Mesendoderm (in vitro differentiated cells): ENCODE measurements around the gene FH. TPM values are rescaled to one million over a fixed set of nuclear protein-coding genes. Genes with fewer than 3 reads are reported as not detected.

ENCODE experiments used
- DNase-seq: peaks from one replicate; pipeline ENCODE4 v3.0.0; 2013
- H2AK5ac ChIP-seq: 2 replicates; pipeline ENCODE4 v1.6.1; 2013; ENCODE audit warnings: low read length, inconsistent platforms
- H2BK120ac ChIP-seq: 2 replicates; pipeline ENCODE4 v1.6.1; 2013; ENCODE audit warnings: low read depth, mild to moderate bottlenecking, low read length, moderate library complexity, mixed read lengths
- H2BK15ac ChIP-seq: replicated peaks from 2 replicates; pipeline ENCODE4 v1.6.1; 2013; ENCODE audit warnings: low read depth, mild to moderate bottlenecking, moderate library complexity
- H2BK5ac ChIP-seq: 2 replicates; pipeline ENCODE4 v1.6.1; 2013; ENCODE audit warnings: low read length, inconsistent platforms
- H3K18ac ChIP-seq: 2 replicates; pipeline ENCODE4 v1.6.1; 2013; ENCODE audit warnings: mild to moderate bottlenecking, low read length, mixed read lengths
- H3K23ac ChIP-seq: one replicate; pipeline ENCODE4 v1.6.1; 2013; ENCODE audit warnings: low read length
- H3K27ac ChIP-seq: 2 replicates; pipeline ENCODE4 v1.5.1; 2013; ENCODE audit warnings: low read depth, mild to moderate bottlenecking, inconsistent platforms, low read length, moderate library complexity
- H3K27me3 ChIP-seq: 2 replicates; pipeline ENCODE4 v1.6.1; 2013; ENCODE audit warnings: low read length, control low read depth, mild to moderate bottlenecking, inconsistent platforms; ENCODE audit not compliant: insufficient read depth, poor library complexity
- H3K36me3 ChIP-seq: 2 replicates; pipeline ENCODE4 v1.6.1; 2013; ENCODE audit warnings: low read length, inconsistent platforms; ENCODE audit not compliant: control insufficient read depth, insufficient read depth
- H3K4ac ChIP-seq: one replicate; pipeline ENCODE4 v1.6.1; 2013; ENCODE audit warnings: low read depth, mild to moderate bottlenecking, low read length, moderate library complexity
- H3K4me1 ChIP-seq: 2 replicates; pipeline ENCODE4 v1.6.1; 2013; ENCODE audit warnings: low read depth, low read length, inconsistent platforms; ENCODE audit not compliant: control insufficient read depth
- H3K4me2 ChIP-seq: 2 replicates; pipeline ENCODE4 v1.6.1; 2013; ENCODE audit warnings: low read length
- H3K4me3 ChIP-seq: 2 replicates; pipeline ENCODE4 v1.5.1; 2013; ENCODE audit warnings: mild to moderate bottlenecking, low read length
- H3K56ac ChIP-seq: one replicate; pipeline ENCODE4 v1.6.1; 2013; ENCODE audit warnings: low read length
- H3K79me1 ChIP-seq: 2 replicates; pipeline ENCODE4 v1.6.1; 2013; ENCODE audit warnings: low read length, inconsistent platforms
- H3K79me2 ChIP-seq: 2 replicates; pipeline ENCODE4 v1.6.1; 2013; ENCODE audit warnings: mild to moderate bottlenecking, low read length; ENCODE audit not compliant: control insufficient read depth, insufficient read depth
- H3K9ac ChIP-seq: 2 replicates; pipeline ENCODE4 v1.6.1; 2013; ENCODE audit warnings: low read length, inconsistent platforms
- H4K5ac ChIP-seq: one replicate; pipeline ENCODE4 v1.6.1; 2013; ENCODE audit warnings: low read length
- H4K8ac ChIP-seq: one replicate; pipeline ENCODE4 v1.6.1; 2013; ENCODE audit warnings: low read depth, mild to moderate bottlenecking, control low read depth, low read length, moderate library complexity
- WGBS: extraction: QIAGEN DNeasy Blood & Tissue Kit; methylation state at CpG from one replicate; pipeline ENCODE4 v1.1.7; 2013; ENCODE audit warnings: low lambda C conversion rate, missing lambda C conversion rate; ENCODE audit not compliant: insufficient coverage; ENCODE audit errors: extremely low coverage; 5-methylcytosine and 5-hydroxymethylcytosine counted together
- polyA plus RNA-seq, 2 experiments: library from polyadenylated mRNA; stranded (reverse); fragments of 200-250 nt; gene quantifications; one replicate each; pipeline ENCODE4 v1.2.3, GENCODE V29; 2013

The FH gene
- polyA plus RNA-seq (2013, experiment 1 of 2) = 57.3 TPM
- 57.0 TPM for polyA plus RNA-seq (2013, experiment 2 of 2)

DNA sequence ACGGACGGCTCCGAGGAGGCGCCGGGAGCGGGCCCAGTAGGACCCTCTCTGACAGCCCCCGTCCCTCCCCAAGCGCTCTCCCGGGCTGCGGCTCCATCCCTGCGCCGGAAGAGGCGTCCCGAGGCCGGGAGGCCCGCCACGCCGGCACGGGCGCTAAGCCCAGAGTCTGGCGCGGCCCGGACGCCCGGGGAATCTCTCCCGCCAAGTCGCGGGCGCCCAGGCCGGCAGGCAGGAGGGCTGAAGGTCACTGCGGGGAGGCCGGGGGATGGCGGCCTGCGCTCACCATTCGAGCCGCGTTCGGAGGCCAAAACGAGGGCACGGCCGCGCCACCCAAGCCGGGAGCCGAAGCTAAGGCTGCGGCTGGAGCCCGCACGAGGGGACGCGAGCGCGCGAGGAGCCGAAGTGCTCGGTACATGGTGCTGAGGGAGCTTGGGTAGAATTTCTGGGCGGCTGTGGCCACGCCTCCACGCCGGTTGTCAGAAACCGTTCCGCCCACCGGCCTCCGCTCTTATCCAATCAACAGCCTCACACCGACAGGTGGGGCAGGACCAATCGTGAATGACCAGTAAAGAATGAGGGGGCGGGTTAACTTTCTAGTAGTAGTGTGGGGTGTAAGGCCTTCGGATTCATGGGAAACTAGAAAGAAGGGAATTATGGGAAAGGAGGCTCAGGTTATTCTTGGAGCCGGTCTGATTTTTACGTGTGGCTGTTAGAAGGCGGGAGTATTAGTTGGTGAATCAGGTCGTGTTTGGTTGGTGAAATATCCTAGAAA is at the start of gene FH:
TSS of gene FH (minus strand) at position 448 of the 772 bp plus-strand sequence. CDS start at position 415, 33 bp downstream.
- H3K18ac ChIP-seq = peak within 1 kb of the TSS; percentile 40
- H3K4me3 ChIP-seq = peak within 1 kb of the TSS; percentile 86
- no peak within 1 kb of the TSS for H2BK15ac ChIP-seq
- peak; percentile 99 for DNase-seq
- no peak within 1 kb of the TSS for H2AK5ac ChIP-seq
- H3K27ac ChIP-seq = peak within 1 kb of the TSS; percentile 85
- H3K56ac ChIP-seq = peak within 1 kb of the TSS; percentile 98
- no peak within 1 kb of the TSS for H3K23ac ChIP-seq
- H2BK5ac ChIP-seq = no peak within 1 kb of the TSS
- no peaks in the 10 kb centered on the region for H3K27me3 ChIP-seq
- no peak within 1 kb of the TSS for H4K8ac ChIP-seq
- H4K5ac ChIP-seq = no peak within 1 kb of the TSS
- no peaks in the 10 kb centered on the region for H3K4me1 ChIP-seq
- no peaks in the 10 kb centered on the region for H3K36me3 ChIP-seq
- peaks cover 9% of the 10 kb centered on the region for H3K79me2 ChIP-seq
- H3K4me2 ChIP-seq = peak within 1 kb of the TSS; percentile 88
- peaks cover 2% of the 10 kb centered on the region for H3K79me1 ChIP-seq
- H2BK120ac ChIP-seq = no peak within 1 kb of the TSS
- no CpG with 5 or more reads among the region's 70 CpGs for WGBS
- H3K9ac ChIP-seq = peak within 1 kb of the TSS; percentile 88
- no peak within 1 kb of the TSS for H3K4ac ChIP-seq

DNA sequence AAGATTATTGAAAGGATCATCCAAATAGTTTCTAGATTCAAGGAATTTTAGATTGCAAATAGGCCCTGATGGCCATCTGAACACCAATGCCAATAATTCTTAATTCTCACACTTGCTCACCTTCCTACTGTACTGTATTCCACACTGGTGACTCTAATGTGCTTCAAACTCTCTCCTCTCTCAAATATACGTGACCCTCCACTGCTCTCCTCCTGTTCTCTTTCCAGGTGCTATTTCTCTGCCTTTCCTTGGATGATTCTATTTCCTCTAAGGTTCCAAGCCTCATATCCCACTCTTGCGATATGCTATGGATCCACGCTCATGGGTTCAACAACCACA is 41.3 kb upstream of the FH start:
- Histone ChIP-seq H2BK15ac (no peak overlapping the region), H3K18ac (no peak overlapping the region), H3K79me1 (no peaks in the 10 kb centered on the region), H2BK120ac (no peak overlapping the region), H3K4me3 (no peak overlapping the region), H2BK5ac (no peak overlapping the region), H3K4me2 (no peak overlapping the region), H3K79me2 (no peaks in the 10 kb centered on the region), H2AK5ac (no peak overlapping the region), H3K36me3 (no peaks in the 10 kb centered on the region), H3K27me3 (no peaks in the 10 kb centered on the region), H3K9ac (no peak overlapping the region), H3K56ac (no peak overlapping the region), H3K27ac (no peak overlapping the region), H3K4ac (no peak overlapping the region), H4K5ac (no peak overlapping the region), H3K4me1 (no peaks in the 10 kb centered on the region), H3K23ac (no peak overlapping the region), H4K8ac (no peak overlapping the region)
- WGBS = no CpG with 5 or more reads among the region's 3 CpGs
- no peak for DNase-seq

DNA sequence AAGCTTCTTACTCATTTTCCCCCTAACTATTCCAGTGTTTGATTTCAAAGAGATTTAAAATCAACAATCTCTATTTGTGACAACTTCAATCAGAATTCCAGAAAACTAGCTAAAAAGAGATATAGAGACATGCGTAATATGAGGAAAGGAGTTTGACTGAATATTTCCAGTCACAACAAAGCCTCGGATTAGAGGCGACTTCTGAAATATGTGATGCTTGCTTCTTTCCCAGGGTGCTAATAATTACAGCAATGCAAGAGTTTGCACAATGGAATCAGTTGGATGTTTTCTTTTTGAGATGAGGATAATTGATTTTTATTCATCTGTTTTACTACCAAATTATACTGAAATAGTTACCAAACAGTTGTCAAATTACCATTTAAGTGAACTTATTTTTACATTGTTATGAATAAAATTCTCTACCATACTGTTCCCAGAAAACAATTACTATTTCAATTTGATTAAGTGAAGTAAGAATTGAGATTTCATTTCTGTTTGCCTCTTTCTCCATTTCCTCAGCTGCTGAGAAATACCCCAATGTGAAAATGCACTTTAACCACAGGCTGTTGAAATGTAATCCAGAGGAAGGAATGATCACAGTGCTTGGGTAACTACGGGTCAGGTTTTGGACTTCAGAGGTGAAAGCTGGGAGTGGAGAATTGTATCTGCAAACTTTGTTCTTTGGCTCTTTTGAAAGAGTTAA is 40.7 kb upstream of the FH start:
- Histone ChIP-seq H2AK5ac (no peak overlapping the region), H3K27me3 (no peaks in the 10 kb centered on the region), H3K9ac (no peak overlapping the region), H3K4me2 (no peak overlapping the region), H3K27ac (no peak overlapping the region), H3K36me3 (no peaks in the 10 kb centered on the region), H3K56ac (no peak overlapping the region), H3K4ac (no peak overlapping the region), H2BK120ac (no peak overlapping the region), H3K4me1 (no peaks in the 10 kb centered on the region), H2BK15ac (no peak overlapping the region), H4K5ac (no peak overlapping the region), H3K18ac (no peak overlapping the region), H3K23ac (no peak overlapping the region), H3K4me3 (no peak overlapping the region), H2BK5ac (no peak overlapping the region), H3K79me2 (no peaks in the 10 kb centered on the region), H3K79me1 (no peaks in the 10 kb centered on the region), H4K8ac (no peak overlapping the region)
- WGBS = no CpG with 5 or more reads among the region's 4 CpGs
- no peak for DNase-seq

DNA sequence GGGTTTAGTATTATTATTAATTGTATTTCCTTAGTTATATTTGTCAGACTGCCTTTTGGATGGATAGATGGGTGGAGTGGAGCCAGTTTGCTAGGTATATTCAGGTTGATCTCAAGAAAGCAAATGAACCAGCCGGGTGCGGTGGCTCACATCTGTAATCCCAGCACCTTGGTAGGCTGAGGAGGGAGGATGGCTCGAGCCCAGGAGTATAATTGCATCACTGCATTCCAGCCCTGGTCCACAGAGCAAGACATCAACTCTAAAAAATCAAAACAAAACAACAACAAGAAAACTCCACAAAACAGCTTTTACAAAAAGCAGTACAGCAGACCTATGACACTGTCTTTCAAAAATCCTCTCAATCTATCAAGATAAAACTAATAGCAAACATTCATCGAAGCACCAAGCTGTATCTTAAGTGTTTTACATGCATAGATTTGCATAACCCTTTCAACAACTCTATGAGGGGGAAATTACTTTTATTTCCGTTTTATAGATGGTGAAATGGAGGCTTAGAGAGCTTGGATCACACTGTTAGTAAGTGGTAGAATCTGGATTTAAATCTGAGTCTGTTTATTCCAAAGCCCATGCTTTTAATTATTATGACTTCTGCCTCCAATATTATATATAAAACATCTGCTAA is 38.1 kb upstream of the FH start:
- Histone ChIP-seq H3K4ac (no peak overlapping the region), H2BK15ac (no peak overlapping the region), H2AK5ac (no peak overlapping the region), H3K27ac (no peak overlapping the region), H2BK120ac (no peak overlapping the region), H3K79me1 (no peaks in the 10 kb centered on the region), H3K4me1 (no peaks in the 10 kb centered on the region), H3K36me3 (no peaks in the 10 kb centered on the region), H3K4me2 (no peak overlapping the region), H3K23ac (no peak overlapping the region), H3K27me3 (no peaks in the 10 kb centered on the region), H4K5ac (no peak overlapping the region), H3K56ac (no peak overlapping the region), H2BK5ac (no peak overlapping the region), H3K79me2 (no peaks in the 10 kb centered on the region), H4K8ac (no peak overlapping the region), H3K4me3 (no peak overlapping the region), H3K9ac (no peak overlapping the region), H3K18ac (no peak overlapping the region)
- DNase-seq = no peak
- no CpG with 5 or more reads among the region's 5 CpGs for WGBS

DNA sequence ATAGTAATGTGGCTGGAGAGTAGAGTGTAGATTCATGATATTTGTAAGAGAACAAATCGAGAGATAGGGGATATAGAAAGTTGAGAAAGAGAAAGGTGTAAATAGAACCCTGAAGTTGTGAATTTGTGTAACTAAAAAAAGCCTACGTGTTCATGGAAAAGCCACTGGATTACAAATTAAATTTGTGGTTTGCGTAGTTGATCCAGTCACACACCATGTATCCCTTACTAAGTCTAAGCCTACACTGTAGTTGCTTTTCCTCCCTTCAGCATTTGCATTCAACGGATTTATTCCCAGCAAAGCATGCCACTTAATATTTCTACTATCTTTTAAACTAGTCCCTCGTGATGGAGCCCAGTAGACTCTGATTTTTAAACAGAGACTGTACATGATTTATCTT is 37.5 kb upstream of the FH start:
- Histone ChIP-seq H3K36me3 (no peaks in the 10 kb centered on the region), H4K8ac (no peak overlapping the region), H3K4me1 (no peaks in the 10 kb centered on the region), H4K5ac (no peak overlapping the region), H3K4me3 (no peak overlapping the region), H2BK5ac (no peak overlapping the region), H3K9ac (no peak overlapping the region), H3K23ac (no peak overlapping the region), H2BK15ac (no peak overlapping the region), H3K4ac (no peak overlapping the region), H3K27me3 (no peaks in the 10 kb centered on the region), H3K27ac (no peak overlapping the region), H2AK5ac (no peak overlapping the region), H3K79me2 (no peaks in the 10 kb centered on the region), H3K18ac (no peak overlapping the region), H2BK120ac (no peak overlapping the region), H3K79me1 (no peaks in the 10 kb centered on the region), H3K56ac (no peak overlapping the region), H3K4me2 (no peak overlapping the region)
- 100% methylated on average over 1 of the region's 5 CpGs for WGBS
- DNase-seq = no peak
